CD4-positive, alpha-beta T cell treated with Interleukin-1 beta for 1 hour (primary cell): Measurements from ENCODE around the gene MB.
"Not testable (repeated sequence)": the region's sequence is repeated elsewhere in the genome, so short reads cannot be mapped to it uniquely, and the experiment has no call there.

Experiments used
- DNase-seq, 2 donors: peaks; one replicate each; pipeline ENCODE4 v3.0.0-alpha.2; 2020 to 2022

MB gene

GRCh38 chr22:35634943-35635540 is 17.9 kb upstream of the MB start:
- no peak for DNase-seq

GRCh38 chr22:35634015-35634414 is 16.9 kb upstream of the MB start:
- no peak for DNase-seq

- DNase-seq: no peak
Observed at GRCh38 chr22:35633520-35633919, 16.4 kb upstream of the MB start.

- DNase-seq: no peak
Observed at GRCh38 chr22:35632935-35633334, 15.8 kb upstream of the MB start.

- DNase-seq: peak; percentile 25 to 38
Observed at GRCh38 chr22:35631597-35631996, 14.5 kb upstream of the MB start.

GRCh38 chr22:35630891-35631290 is 13.8 kb upstream of the MB start:
- no peak for DNase-seq

- no peak for DNase-seq
Observed at GRCh38 chr22:35630387-35630793, 13.3 kb upstream of the MB start.

GRCh38 chr22:35629406-35630216 is 12.5 kb upstream of the MB start:
- peak; percentile 37 to 59 for DNase-seq

GRCh38 chr22:35628732-35629131 is 11.6 kb upstream of the MB start:
- DNase-seq: no peak

- peak; percentile 44 to 51 for DNase-seq
Observed at GRCh38 chr22:35627267-35628041, 10.3 kb upstream of the MB start.

- DNase-seq: no peak
Observed at GRCh38 chr22:35625763-35626432, 8.8 kb upstream of the MB start.

GRCh38 chr22:35624547-35624946 is 7.4 kb upstream of the MB start:
- DNase-seq: no peak

- DNase-seq: not testable (repeated sequence)
Observed at GRCh38 chr22:35623885-35624284, 6.8 kb upstream of the MB start.

GRCh38 chr22:35622191-35622913 is 5.2 kb upstream of the MB start:
- no peak for DNase-seq

- DNase-seq: no peak
Observed at GRCh38 chr22:35621451-35621850, 4.3 kb upstream of the MB start.

- no peak for DNase-seq
Observed at GRCh38 chr22:35620624-35621251, 3.6 kb upstream of the MB start.

GRCh38 chr22:35619336-35620094 is 2.4 kb upstream of the MB start:
- DNase-seq: no peak

- no peak for DNase-seq
Observed at GRCh38 chr22:35618427-35619223, 1.5 kb upstream of the MB start.

- no peak for DNase-seq
Observed at GRCh38 chr22:35616043-35616442, 1.1 kb downstream of the MB start.

GRCh38 chr22:35615156-35615555 is 2.0 kb downstream of the MB start:
- no peak for DNase-seq
